B cell (primary cell): ENCODE measurements around the gene MED27.

Experiments used
- CTCF ChIP-seq: fragments of 200-600 bp; IDR thresholded peaks from one replicate; pipeline ENCODE4 v1.8.0; 2022; ENCODE audit warnings: antibody characterized with exemption, mild to moderate bottlenecking
- EZH2 ChIP-seq: IDR thresholded peaks from 2 replicates; pipeline ENCODE4 v1.6.1; 2012; ENCODE audit warnings: borderline replicate concordance, low read depth, mild to moderate bottlenecking, moderate library complexity, low read length; ENCODE audit not compliant: insufficient read depth, poor library complexity, severe bottlenecking

- no peak for TF ChIP-seq CTCF
- TF ChIP-seq EZH2: no peak
These were observed 75.3 kb downstream of the MED27 start for GRCh38 chr9:132004323-132004722.
